GM11168 (cell line): ENCODE results near the gene RALA.

ENCODE experiments used
- in situ Hi-C: fragments of 300-500 bp; cut with MboI; formaldehyde crosslinking; loops from one replicate; pipeline ENCODE4 v1.12.0; 2022; ENCODE audit warnings: low sequenced_read_pairs; ENCODE audit not compliant: unreplicated experiment

Gene RALA, protein sequence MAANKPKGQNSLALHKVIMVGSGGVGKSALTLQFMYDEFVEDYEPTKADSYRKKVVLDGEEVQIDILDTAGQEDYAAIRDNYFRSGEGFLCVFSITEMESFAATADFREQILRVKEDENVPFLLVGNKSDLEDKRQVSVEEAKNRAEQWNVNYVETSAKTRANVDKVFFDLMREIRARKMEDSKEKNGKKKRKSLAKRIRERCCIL

DNA sequence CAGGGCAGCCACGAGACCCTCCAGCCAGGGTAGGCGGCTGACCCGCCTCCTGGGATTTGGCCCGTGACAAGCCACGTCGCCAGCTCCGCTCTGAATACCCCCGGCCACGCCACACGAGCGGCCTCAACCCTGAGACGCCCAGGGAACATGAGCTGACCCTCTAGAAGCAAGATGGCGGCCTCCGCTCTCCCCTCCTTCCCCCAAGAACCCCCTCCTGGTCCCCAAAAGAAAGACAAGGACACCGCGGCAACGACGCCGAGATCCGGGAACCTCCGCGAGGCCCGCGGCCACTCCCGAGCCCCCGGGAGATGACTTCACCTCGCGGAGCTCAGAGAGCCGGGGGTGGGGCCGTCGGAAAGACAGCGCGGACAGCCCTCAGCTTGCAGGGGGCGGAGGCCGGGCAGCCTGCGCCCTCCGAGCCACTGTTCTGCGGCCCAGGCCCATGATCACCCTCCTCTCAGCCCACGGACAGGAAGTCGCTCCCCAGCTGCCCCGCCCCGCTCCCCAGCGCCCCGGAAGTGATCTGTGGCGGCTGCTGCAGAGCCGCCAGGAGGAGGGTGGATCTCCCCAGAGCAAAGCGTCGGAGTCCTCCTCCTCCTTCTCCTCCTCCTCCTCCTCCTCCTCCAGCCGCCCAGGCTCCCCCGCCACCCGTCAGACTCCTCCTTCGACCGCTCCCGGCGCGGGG lies at the start of gene RALA:
RALA (plus strand) TSS at position 526 of the 685 bp plus-strand sequence. CDS start 63,096 bp downstream, outside the sequence.
- in situ Hi-C loops: no loop called here

- in situ Hi-C loops: no loop called here
Observed at GRCh38 chr7:39574673-39575349, 48.6 kb upstream of the RALA start.

GRCh38 chr7:39577229-39577874 lies 46.0 kb upstream of the RALA start:
- in situ Hi-C loops: no loop called here

DNA sequence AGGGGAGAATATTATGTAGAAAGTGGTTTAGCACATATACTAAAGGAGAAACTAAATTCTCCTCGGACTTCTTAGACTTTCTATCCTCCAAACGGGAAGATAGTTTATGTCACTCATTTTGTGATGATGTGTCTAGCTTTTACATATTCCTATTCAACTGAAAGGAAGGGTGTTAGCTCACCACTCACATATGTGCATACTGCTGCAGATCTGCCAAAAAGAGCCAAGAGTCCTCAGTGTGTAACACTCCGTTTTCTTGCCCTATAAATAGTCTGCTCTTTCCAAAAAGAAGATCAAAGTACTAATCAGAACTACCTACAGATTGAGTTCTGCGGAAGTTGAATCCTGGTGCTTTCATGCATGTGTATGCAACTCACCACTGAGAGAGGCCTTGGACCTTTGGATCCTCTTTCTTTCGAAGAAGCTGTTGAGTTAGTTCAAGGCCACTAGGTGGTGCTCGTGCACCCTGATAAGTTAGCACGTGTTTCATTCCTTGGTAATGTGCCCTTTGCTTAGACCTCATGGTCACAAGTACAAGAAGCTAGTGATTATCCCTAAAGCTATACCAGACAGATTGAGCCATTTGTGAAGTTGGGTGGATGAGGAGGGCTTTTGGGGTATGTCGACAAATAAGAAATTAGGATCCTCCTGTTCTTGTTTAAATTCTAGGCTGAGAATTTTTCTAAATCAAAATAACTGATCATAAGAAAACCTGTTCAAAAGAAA lies 43.1 kb upstream of the RALA start:
- in situ Hi-C loops: loop anchor here (5.0 kb wide), 1 partner anchor 167 kb away; no protein-coding TSS in a partner anchor

DNA sequence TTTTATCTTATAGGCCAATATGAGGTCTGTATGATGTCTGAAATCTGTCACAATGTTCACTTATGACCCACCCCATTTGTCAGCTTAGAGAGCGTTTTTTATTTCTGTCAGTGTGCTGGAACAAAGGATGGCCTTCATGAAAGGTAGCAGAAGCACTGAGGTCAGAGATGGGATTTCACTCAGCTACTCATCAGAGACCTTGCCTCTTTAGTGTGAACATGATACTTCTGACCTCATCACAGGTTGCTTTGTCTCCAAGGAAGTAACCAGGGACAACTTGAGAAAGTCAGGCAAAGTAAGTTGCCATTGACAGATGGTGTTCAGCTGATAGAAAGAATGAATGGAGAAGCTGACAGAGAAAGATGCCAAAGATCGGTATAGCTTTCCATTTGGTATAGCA lies 40.8 kb upstream of the RALA start:
- in situ Hi-C loops: loop anchor here (5.0 kb wide), 1 partner anchor 165 kb away; no protein-coding TSS in a partner anchor

GRCh38 chr7:39583539-39583938 lies 39.8 kb upstream of the RALA start:
- in situ Hi-C loops: loop anchor here (5.0 kb wide), 1 partner anchor 164 kb away; no protein-coding TSS in a partner anchor

- in situ Hi-C loops: no loop called here
Observed at GRCh38 chr7:39587393-39587792, 36.0 kb upstream of the RALA start.

GRCh38 chr7:39588416-39588815 lies 35.0 kb upstream of the RALA start:
- in situ Hi-C loops: no loop called here

DNA sequence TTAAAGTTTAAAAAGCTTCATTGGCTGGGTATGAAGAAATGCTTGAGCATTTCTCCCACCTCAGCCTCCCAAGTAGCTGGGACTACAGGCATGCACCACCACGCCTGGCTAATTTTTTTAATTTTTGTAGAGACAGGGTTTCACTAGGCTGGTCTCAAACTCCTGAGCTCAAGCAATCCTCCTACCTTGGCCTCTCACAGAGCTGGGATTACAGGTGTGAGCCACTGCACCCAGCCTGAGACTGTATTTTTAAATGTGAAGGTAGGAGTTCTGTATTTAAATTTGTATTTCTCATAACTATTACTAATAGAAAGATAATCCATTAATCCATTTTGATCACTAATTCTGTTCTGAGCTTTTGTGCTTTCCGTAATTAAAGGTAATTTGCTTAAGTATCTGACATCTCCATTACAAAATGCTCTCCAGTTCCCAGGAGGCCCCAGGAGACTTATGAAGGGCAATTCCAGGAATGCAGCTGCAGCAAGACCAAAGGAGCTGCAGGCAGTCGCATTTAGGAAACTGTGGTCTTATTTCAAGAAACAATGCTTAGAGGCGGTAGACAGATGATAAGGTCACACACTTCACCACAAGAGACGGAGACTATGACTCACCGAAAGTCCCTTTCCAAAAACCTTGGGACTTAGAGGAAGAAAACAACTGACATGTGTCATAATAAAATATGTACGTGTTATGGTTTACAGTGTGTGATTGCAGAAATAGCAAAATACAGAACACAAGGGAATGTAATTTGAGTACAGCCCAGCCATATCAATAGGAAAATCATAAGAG lies 33.9 kb upstream of the RALA start:
- in situ Hi-C loops: no loop called here

DNA sequence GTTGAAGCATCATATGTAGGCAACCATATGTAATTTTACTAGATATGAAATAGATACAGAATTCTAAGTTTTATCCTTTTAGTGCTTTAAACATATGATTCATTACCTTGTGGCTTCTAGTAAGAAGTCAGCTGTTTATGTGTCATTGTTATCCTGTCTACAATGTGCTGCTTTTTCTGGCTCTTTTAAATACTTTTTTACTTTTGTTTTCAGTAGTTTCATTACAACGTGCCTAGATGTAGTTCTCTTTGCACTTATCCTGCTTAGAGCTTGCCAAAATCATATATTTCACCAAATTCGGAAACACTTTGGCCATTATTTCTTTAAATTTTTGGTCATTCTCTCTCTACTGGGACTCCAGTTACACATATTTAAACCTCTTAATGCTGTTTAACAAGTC lies 30.8 kb upstream of the RALA start:
- in situ Hi-C loops: no loop called here

- in situ Hi-C loops: no loop called here
Observed at GRCh38 chr7:39594988-39595620, 28.3 kb upstream of the RALA start.

DNA sequence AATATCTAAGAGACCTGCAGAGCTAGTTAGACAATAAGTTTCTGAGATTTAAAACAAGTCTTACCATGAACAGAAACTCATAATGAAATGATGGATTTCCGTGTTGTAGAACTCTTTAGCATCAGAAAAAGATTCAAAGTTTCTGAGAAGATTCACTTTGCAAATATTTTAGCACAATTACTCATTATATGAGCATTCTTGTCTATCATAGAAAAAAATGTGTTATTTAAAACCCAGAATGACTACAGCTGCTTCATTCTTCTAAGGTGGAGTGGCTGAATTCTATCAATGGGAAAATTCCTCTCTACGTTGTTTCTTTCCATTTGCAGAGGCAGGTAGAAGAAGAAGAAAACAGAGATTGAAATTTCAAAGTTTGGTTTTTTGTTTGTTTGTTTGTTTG lies 21.0 kb upstream of the RALA start:
- in situ Hi-C loops: no loop called here

DNA sequence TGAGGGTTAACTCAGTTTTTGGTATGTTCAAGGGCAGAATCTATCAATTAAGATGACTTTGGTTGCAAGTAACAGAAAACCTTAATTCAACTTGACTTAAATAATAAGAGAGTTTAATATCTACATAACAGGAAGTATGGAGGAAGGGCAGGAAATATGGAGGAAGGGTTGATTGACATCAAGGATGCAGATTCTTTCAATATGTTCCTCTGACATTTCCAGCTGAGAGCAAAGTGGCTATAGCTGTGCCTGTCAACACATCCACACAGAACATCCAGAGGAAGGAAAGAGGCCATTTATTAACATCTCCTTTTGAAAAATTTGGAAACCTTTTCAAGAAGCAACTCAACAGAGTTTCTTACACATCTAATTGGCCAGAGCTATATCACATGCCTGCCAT lies 19.4 kb upstream of the RALA start:
- in situ Hi-C loops: no loop called here

DNA sequence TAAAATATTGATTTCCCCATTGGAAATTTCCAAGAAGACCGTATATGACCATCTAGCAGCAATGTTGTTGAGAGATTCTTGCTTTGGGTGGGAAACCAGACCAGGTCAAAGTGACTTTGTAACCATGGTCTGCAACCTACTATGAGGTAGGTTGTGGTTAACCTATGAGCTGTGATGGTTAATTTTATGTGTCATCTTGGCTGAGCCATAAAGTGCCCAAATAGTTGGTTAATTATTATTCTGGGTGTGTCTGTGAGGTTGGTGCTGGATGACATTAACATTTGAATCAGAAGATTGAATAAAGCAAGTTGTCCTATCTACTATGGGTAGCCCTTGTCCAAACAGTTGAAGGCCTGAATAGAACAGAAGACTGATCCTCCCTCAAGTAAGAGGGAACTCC lies 18.3 kb upstream of the RALA start:
- in situ Hi-C loops: no loop called here

DNA sequence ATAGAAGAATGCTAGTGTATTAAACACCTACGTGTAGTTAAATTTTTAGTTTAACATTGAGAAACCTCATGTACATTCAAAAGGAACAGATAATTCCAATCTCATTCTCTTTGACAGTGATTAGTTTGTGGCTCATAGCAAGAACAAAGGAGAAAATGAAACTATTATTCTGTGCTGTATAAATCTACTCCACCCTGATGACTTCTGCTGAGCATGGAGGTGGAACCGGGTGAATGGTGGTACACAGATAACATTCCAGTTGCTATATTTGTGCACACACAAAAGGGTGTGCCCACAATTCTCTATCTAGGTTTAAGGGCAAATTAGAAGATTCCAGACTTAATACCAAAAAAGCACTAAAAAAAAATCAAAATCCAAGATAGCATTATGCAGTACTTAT lies 17.0 kb upstream of the RALA start:
- in situ Hi-C loops: no loop called here

GRCh38 chr7:39606941-39607340 lies 16.4 kb upstream of the RALA start:
- in situ Hi-C loops: no loop called here

GRCh38 chr7:39607865-39608264 lies 15.5 kb upstream of the RALA start:
- in situ Hi-C loops: no loop called here

- in situ Hi-C loops: no loop called here
Observed at GRCh38 chr7:39608278-39608677, 15.1 kb upstream of the RALA start.
